HCT116 (cell line): ENCODE data around the gene SNAPC2. TPM values are rescaled to one million over a fixed set of nuclear protein-coding genes. Genes with fewer than 3 reads are reported as not detected.

Experiments
- ATAC-seq: fragments of 200-7000 bp; cut with Tn5 transposase; 2 replicates; pipeline ENCODE4 v1.9.1; 2020; ENCODE audit warnings: mild to moderate bottlenecking, moderate library complexity
- BruUV-seq: library from RNA; stranded (reverse); fragments of 400-500 nt; replicated peaks from 2 replicates; lab custom pipeline; 2021; lab: Mats Ljungman, UMichigan
- CTCF ChIA-PET: fragments of 300-600 bp; sonication (Branson Sonifier 250); formaldehyde crosslinking; loops from one replicate; lab custom pipeline; 2021; ENCODE audit warnings: antibody characterized with exemption; lab: Charles Lee
- POLR2A ChIA-PET: fragments of 300-600, 350-600 bp; sonication (Branson Sonifier 250); formaldehyde crosslinking; loops from one replicate; lab custom pipeline; 2021; ENCODE audit warnings: antibody characterized with exemption; lab: Charles Lee
- RAD21 ChIA-PET, 2 experiments: fragments of 300-600 bp; sonication (Branson Sonifier 250); formaldehyde crosslinking; loops; one replicate each; lab custom pipeline; 2023; ENCODE audit warnings: low total read pairs in 2 of 2; ENCODE audit not compliant: uncharacterized antibody in 2 of 2, unreplicated experiment in 2 of 2, low non-redundant PET in 1 of 2; lab: Charles Lee
- DNase-seq: peaks from one replicate; pipeline ENCODE4 v3.0.0-alpha.2; 2010; ENCODE audit warnings: low read depth, low spot score
- H2AFZ ChIP-seq: fragments of 200-600 bp; shearing (Covaris generic), sonication (generic); 2 replicates; pipeline ENCODE4 v1.6.1; 2017; ENCODE audit warnings: low read depth, mixed run types, mixed read lengths, antibody characterized with exemption, low read length; ENCODE audit not compliant: poor library complexity, severe bottlenecking
- H3K27ac ChIP-seq: 2 replicates; pipeline ENCODE4 v1.5.1; 2012; ENCODE audit warnings: low read depth, low read length
- H3K27me3 ChIP-seq: fragments of 200-600 bp; sonication (generic); 2 replicates; pipeline ENCODE4 v1.6.1; 2016; ENCODE audit warnings: mixed run types, low read length, mixed read lengths; ENCODE audit not compliant: insufficient read depth
- H3K36me3 ChIP-seq, 2 experiments: fragments of 200-500 bp in 1 of 2; fragments of 200-600 bp in 1 of 2; sonication (Bioruptor generic) in 1 of 2; sonication (generic) in 1 of 2; 2 replicates each; pipeline versions ENCODE4 v1.5.1 to v1.6.1; 2014 to 2016; ENCODE audit warnings: low read length in 2 of 2, inconsistent platforms in 1 of 2, mixed read lengths in 1 of 2, mixed run types in 1 of 2; ENCODE audit not compliant: insufficient read depth in 2 of 2, control insufficient read depth in 1 of 2
- H3K4me1 ChIP-seq, 2 experiments: fragments of 200-600 bp in 1 of 2; sonication (generic) in 1 of 2; 2 replicates each; pipeline versions ENCODE4 v1.5.1 to v1.6.1; 2012 to 2017; ENCODE audit warnings: low read length in 2 of 2, inconsistent platforms in 1 of 2, mild to moderate bottlenecking in 1 of 2, mixed read lengths in 1 of 2, mixed run types in 1 of 2, moderate library complexity in 1 of 2; ENCODE audit not compliant: insufficient read depth in 2 of 2, control insufficient read depth in 1 of 2
- H3K4me2 ChIP-seq: fragments of 200-600 bp; sonication (generic); 2 replicates; pipeline ENCODE4 v1.6.1; 2017; ENCODE audit warnings: mixed run types, low read length, mixed read lengths
- H3K4me3 ChIP-seq, 2 experiments: fragments of 200-600 bp in 1 of 2; sonication (generic) in 1 of 2; replicated peaks in 1 of 2; 2 replicates each; pipeline ENCODE4 v1.5.1; 2011 to 2016; ENCODE audit warnings: low read length in 2 of 2, control low read depth in 1 of 2, low read depth in 1 of 2, mild to moderate bottlenecking in 1 of 2, mixed read lengths in 1 of 2, mixed run types in 1 of 2
- H3K79me2 ChIP-seq: fragments of 200-600 bp; sonication (generic); 2 replicates; pipeline ENCODE4 v1.6.1; 2017; ENCODE audit warnings: mild to moderate bottlenecking, mixed run types, low read length, moderate library complexity, mixed read lengths; ENCODE audit not compliant: insufficient read depth
- H3K9ac ChIP-seq: fragments of 200-600 bp; sonication (generic); 2 replicates; pipeline ENCODE4 v1.6.1; 2016; ENCODE audit warnings: low read length, mixed read lengths
- H3K9me2 ChIP-seq: fragments of 200-600 bp; sonication (generic), shearing (Covaris generic); 2 replicates; pipeline ENCODE4 v1.6.1; 2017; ENCODE audit warnings: mixed run types, mild to moderate bottlenecking, moderate library complexity; ENCODE audit not compliant: insufficient read depth
- H3K9me3 ChIP-seq, 2 experiments: fragments of 200-500 bp in 1 of 2; fragments of 200-600 bp in 1 of 2; sonication (Bioruptor generic) in 1 of 2; sonication (generic) in 1 of 2; 2 replicates each; pipeline ENCODE4 v1.6.1; 2014 to 2017; ENCODE audit warnings: low read length in 2 of 2, mixed read lengths in 2 of 2, inconsistent platforms in 1 of 2, low read depth in 1 of 2, mild to moderate bottlenecking in 1 of 2, mixed run types in 1 of 2, moderate library complexity in 1 of 2; ENCODE audit not compliant: control insufficient read depth in 1 of 2, insufficient read depth in 1 of 2
- H4K20me1 ChIP-seq: fragments of 200-600 bp; sonication (generic), shearing (Covaris generic); 2 replicates; pipeline ENCODE4 v1.6.1; 2017; ENCODE audit warnings: mixed run types, mild to moderate bottlenecking, moderate library complexity; ENCODE audit not compliant: insufficient read depth
- EGR1 ChIP-seq: IDR thresholded peaks from 2 replicates; pipeline ENCODE4 v1.6.1; 2012; ENCODE audit warnings: low read depth
- ELF1 ChIP-seq: IDR thresholded peaks from 2 replicates; pipeline ENCODE4 v1.6.1; 2012; ENCODE audit warnings: low read depth, borderline replicate concordance
- EZH2 ChIP-seq: fragments of 200-600 bp; sonication (generic); IDR thresholded peaks from 2 replicates; pipeline ENCODE4 v1.6.1; 2017; ENCODE audit warnings: antibody characterized with exemption, mixed run types
- JUND ChIP-seq: IDR thresholded peaks from 2 replicates; pipeline ENCODE4 v1.6.1; 2012
- POLR2AphosphoS5 ChIP-seq: IDR thresholded peaks from 2 replicates; pipeline ENCODE4 v1.6.1; 2011; ENCODE audit warnings: mild to moderate bottlenecking, low read depth, low read length, moderate library complexity
- SP1 ChIP-seq: IDR thresholded peaks from 2 replicates; pipeline ENCODE4 v1.6.1; 2012; ENCODE audit warnings: low read depth
- SRF ChIP-seq: IDR thresholded peaks from 2 replicates; pipeline ENCODE4 v1.6.1; 2012; ENCODE audit warnings: low read depth
- TCF7L2 ChIP-seq: IDR thresholded peaks from 2 replicates; pipeline ENCODE4 v1.7.0; 2011; ENCODE audit warnings: borderline replicate concordance, inconsistent platforms; ENCODE audit not compliant: insufficient read depth, insufficient read length; ENCODE audit errors: extremely low read depth
- ZFX ChIP-seq: fragments of 450-650 bp; IDR thresholded peaks from 2 replicates; pipeline ENCODE4 v1.6.1; 2017
- ZNF274 ChIP-seq: fragments of 200-500 bp; sonication (Bioruptor generic); IDR thresholded peaks from 2 replicates; pipeline ENCODE4 v1.6.1; 2014; ENCODE audit warnings: mild to moderate bottlenecking, low read depth, low read length, inconsistent platforms
- intact Hi-C: fragments of 100-400 bp; cut with micrococcal nuclease; formaldehyde crosslinking; loops from 2 replicates; pipeline ENCODE4 v1.10.0; 2022
- total RNA-seq: library from RNA; stranded (reverse); gene quantifications from one replicate; pipeline ENCODE4 v1.2.1, GENCODE V29; 2021; ENCODE audit not compliant: unreplicated experiment
- TF ChIP-seq, protein P1 (sequence below): IDR thresholded peaks from 2 replicates; pipeline ENCODE4 v1.6.1; 2012
- TF ChIP-seq, protein P2 (sequence below), 3 experiments: fragments of 200-600 bp in 1 of 3; sonication (generic) in 1 of 3; IDR thresholded peaks in 2 of 3; conservative IDR thresholded peaks in 1 of 3; 2 replicates each; pipeline ENCODE4 v1.5.1; 2012 to 2017; ENCODE audit warnings: low read depth in 2 of 3, low read length in 2 of 3, antibody characterized with exemption in 1 of 3, borderline replicate concordance in 1 of 3, control low read depth in 1 of 3, mild to moderate bottlenecking in 1 of 3, mixed read lengths in 1 of 3, mixed run types in 1 of 3, moderate library complexity in 1 of 3; ENCODE audit not compliant: insufficient read depth in 1 of 3
- TF ChIP-seq, protein P3 (sequence below): IDR thresholded peaks from 2 replicates; pipeline ENCODE4 v1.6.1; 2012; ENCODE audit warnings: low read depth

Gene SNAPC2
- total RNA-seq, 1 experiment from 2014 or later: 42.9 TPM

DNA sequence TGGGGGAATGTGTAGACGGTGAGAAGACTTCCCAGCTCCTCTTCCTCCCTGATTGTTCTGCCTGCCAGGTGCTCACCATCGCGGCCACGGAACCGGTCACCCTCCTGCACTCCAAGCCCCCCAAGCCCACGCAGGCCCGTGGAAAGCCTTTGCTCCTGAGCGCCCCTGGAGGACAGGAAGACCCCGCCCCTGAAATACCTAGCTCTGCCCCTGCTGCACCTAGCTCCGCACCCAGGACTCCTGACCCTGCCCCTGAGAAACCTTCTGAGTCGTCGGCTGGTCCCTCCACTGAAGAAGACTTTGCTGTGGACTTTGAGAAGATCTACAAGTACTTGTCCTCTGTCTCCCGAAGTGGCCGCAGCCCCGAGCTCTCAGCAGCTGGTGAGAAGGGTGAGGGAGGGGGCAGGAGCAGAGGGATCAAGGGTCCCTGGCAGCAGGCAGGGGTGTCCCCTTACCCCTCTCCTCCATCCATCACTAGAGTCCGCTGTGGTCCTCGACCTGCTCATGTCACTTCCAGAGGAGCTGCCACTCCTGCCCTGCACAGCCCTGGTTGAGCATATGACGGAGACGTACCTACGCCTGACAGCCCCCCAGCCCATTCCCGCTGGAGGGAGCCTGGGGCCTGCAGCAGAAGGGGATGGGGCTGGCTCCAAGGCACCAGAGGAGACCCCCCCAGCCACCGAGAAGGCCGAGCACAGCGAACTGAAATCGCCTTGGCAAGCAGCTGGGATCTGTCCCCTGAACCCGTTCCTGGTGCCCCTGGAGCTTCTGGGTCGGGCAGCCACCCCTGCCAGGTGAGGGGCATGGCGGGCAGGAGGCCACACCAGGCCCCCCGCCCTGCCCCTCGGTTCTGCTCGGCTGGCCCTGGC lies 2.1 kb downstream of the SNAPC2 start:
- no peaks in the 10 kb centered on the region for H3K9me2 ChIP-seq
- H3K36me3 ChIP-seq: peaks cover 0 to 12% of the 10 kb centered on the region in 2 experiments; a peak in 3 of 4 replicates
- DNase-seq (no peak), ATAC-seq (no peak)
- H3K4me2 ChIP-seq: peak overlapping the region; percentile 82
- ChIA-PET CTCF (interaction anchor here (3.6 to 5.2 kb wide), 2 partner anchors 22 to 53 kb away, joined by 30 to 41 read pairs; partner anchors contain the start of gene TIMM44), POLR2A (interaction anchor here (2.7 kb wide), 1 partner anchor 53 kb away, joined by 33 read pairs; no protein-coding TSS in a partner anchor), RAD21 (no interaction called here)
- no peak overlapping the region for H3K9ac ChIP-seq
- no peaks in the 10 kb centered on the region for H3K27me3 ChIP-seq
- BruUV-seq: TSS peak; percentile 16
- peak overlapping the region; percentile 81 for H3K27ac ChIP-seq
- intact Hi-C loops: loop anchor here (5.0 kb wide), 1 partner anchor 70 kb away; no protein-coding TSS in a partner anchor
- TF ChIP-seq ELF1: no peak
- TF ChIP-seq POLR2AphosphoS5: no peak
- TF ChIP-seq SP1: no peak
- no peak for TF ChIP-seq EGR1
- no peak for TF ChIP-seq SRF
- TF ChIP-seq, protein P1, sequence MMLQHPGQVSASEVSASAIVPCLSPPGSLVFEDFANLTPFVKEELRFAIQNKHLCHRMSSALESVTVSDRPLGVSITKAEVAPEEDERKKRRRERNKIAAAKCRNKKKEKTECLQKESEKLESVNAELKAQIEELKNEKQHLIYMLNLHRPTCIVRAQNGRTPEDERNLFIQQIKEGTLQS: no peak
- TF ChIP-seq ZFX: no peak
- H3K4me3 ChIP-seq: no peak overlapping the region
- H3K4me1 ChIP-seq: peaks cover 17 to 59% of the 10 kb centered on the region in 2 experiments; a peak in 3 of 4 replicates
- H4K20me1 ChIP-seq: no peaks in the 10 kb centered on the region
- H2AFZ ChIP-seq: no peak overlapping the region
- peaks cover 10% of the 10 kb centered on the region; the same call in 1 of the 2 replicates for H3K79me2 ChIP-seq
- no peaks in the 10 kb centered on the region for H3K9me3 ChIP-seq

DNA sequence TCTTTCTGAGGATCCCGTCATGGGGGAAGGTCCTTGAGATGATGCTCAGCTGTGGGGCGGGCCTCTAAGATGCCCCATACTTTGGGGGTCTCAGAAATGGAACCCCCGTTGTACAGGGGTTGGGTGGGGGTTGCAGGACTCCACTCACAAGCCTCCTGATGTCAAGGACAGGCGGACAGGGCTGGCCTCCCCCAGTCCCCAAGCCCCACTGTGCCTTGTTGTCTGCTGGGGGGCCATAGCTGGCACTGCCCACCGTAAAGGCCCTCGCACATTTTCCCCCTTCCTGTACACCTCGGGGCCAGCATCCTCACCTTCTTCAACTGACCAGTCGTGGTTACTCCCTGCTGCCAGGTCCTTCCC lies 2.7 kb downstream of the SNAPC2 start:
- Histone ChIP-seq H2AFZ (no peak overlapping the region), H4K20me1 (no peaks in the 10 kb centered on the region), H3K27ac (no peak overlapping the region), H3K9ac (no peak overlapping the region), H3K9me2 (no peaks in the 10 kb centered on the region), H3K4me3 (no peak overlapping the region), H3K4me1 (peaks cover 17 to 54% of the 10 kb centered on the region in 2 experiments), H3K4me2 (no peak overlapping the region), H3K79me2 (peaks cover 10% of the 10 kb centered on the region; the same call in 1 of the 2 replicates), H3K9me3 (no peaks in the 10 kb centered on the region), H3K36me3 (peaks cover 0 to 12% of the 10 kb centered on the region in 2 experiments; a peak in 3 of 4 replicates), H3K27me3 (no peaks in the 10 kb centered on the region)
- RAD21 ChIA-PET: no interaction called here
- no peak for DNase-seq
- CTCF ChIA-PET: interaction anchor here (3.6 kb wide), 1 partner anchor 54 kb away, joined by 41 read pairs; no protein-coding TSS in a partner anchor
- no TSS peak for BruUV-seq
- intact Hi-C loops: loop anchor here (5.0 kb wide), 1 partner anchor 71 kb away; no protein-coding TSS in a partner anchor
- POLR2A ChIA-PET: no interaction called here
- ATAC-seq: no peak
- TF ChIP-seq SRF: no peak
- TF ChIP-seq, protein P2, sequence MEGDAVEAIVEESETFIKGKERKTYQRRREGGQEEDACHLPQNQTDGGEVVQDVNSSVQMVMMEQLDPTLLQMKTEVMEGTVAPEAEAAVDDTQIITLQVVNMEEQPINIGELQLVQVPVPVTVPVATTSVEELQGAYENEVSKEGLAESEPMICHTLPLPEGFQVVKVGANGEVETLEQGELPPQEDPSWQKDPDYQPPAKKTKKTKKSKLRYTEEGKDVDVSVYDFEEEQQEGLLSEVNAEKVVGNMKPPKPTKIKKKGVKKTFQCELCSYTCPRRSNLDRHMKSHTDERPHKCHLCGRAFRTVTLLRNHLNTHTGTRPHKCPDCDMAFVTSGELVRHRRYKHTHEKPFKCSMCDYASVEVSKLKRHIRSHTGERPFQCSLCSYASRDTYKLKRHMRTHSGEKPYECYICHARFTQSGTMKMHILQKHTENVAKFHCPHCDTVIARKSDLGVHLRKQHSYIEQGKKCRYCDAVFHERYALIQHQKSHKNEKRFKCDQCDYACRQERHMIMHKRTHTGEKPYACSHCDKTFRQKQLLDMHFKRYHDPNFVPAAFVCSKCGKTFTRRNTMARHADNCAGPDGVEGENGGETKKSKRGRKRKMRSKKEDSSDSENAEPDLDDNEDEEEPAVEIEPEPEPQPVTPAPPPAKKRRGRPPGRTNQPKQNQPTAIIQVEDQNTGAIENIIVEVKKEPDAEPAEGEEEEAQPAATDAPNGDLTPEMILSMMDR (IDR thresholded peaks at IDR 0.05 in 2 of 3, conservative IDR thresholded peaks at IDR 0.05 in 1 of 3; ENCODE audit: borderline replicate concordance in 1 of 3, insufficient read depth in 1 of 3, low read depth in 2 of 3, low read length in 2 of 3): no peak
- no peak for TF ChIP-seq ZNF274
- TF ChIP-seq, protein P3, sequence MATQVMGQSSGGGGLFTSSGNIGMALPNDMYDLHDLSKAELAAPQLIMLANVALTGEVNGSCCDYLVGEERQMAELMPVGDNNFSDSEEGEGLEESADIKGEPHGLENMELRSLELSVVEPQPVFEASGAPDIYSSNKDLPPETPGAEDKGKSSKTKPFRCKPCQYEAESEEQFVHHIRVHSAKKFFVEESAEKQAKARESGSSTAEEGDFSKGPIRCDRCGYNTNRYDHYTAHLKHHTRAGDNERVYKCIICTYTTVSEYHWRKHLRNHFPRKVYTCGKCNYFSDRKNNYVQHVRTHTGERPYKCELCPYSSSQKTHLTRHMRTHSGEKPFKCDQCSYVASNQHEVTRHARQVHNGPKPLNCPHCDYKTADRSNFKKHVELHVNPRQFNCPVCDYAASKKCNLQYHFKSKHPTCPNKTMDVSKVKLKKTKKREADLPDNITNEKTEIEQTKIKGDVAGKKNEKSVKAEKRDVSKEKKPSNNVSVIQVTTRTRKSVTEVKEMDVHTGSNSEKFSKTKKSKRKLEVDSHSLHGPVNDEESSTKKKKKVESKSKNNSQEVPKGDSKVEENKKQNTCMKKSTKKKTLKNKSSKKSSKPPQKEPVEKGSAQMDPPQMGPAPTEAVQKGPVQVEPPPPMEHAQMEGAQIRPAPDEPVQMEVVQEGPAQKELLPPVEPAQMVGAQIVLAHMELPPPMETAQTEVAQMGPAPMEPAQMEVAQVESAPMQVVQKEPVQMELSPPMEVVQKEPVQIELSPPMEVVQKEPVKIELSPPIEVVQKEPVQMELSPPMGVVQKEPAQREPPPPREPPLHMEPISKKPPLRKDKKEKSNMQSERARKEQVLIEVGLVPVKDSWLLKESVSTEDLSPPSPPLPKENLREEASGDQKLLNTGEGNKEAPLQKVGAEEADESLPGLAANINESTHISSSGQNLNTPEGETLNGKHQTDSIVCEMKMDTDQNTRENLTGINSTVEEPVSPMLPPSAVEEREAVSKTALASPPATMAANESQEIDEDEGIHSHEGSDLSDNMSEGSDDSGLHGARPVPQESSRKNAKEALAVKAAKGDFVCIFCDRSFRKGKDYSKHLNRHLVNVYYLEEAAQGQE: no peak
- TF ChIP-seq EGR1: no peak
- TF ChIP-seq TCF7L2: no peak
- TF ChIP-seq JUND: no peak
- no peak for TF ChIP-seq EZH2
